ENCODE results near the gene ATP10A.

DNA sequence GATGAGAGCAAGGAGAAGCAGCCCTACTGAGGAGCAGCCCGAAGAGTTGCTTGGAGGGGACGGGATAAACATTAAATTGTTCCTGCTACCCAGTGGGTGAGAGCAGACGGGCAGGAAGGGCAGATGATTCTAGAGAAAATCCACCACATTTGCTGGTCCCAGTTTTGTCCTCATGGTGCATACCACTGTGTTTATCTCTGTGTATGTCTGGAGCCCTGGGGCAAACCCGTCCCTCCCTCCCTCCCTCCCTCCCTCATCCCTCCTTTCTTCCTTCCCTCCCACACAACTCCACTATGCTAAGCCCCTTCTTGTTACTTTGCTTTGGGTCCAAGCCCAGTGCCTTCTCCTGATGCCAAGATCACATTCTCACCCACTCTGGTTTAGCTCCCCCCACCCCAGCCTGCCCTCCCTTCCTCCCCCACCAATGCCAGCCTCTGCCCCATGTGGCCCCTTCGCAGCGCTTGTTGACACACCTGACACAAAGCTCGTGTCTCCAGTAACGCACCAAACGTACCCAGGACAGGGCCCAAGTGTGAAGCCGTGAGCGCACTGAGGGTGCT is 194.8 kb downstream of the ATP10A start:
- TF ChIP-seq CTCF (IDR thresholded peaks at IDR 0.05) (no peak), POLR2A (IDR thresholded peaks at IDR 0.05) (no peak), EP300 (IDR thresholded peaks at IDR 0.05) (no peak)
